Natural killer cell (primary cell): ENCODE data around the gene TMC1. TPM values are rescaled to one million over a fixed set of nuclear protein-coding genes. Genes with fewer than 3 reads are reported as not detected.

ENCODE experiments used
- ATAC-seq, 3 donors: fragments of 150-1000 bp in 2 of 3; fragments of 200-7000 bp in 1 of 3; cut with Tn5 transposase; 1 replicate in 1 of 3; 2 replicates in 2 of 3; pipeline ENCODE4 v1.10.0; 2021; ENCODE audit warnings: mild to moderate bottlenecking in 2 of 3, moderate library complexity in 2 of 3
- DNase-seq, 2 donors: peaks; one replicate each; pipeline versions ENCODE4 v3.0.0 to v3.0.0-alpha.2; 2013 to 2021; ENCODE audit warnings: mixed read lengths in 1 of 2
- H3K27ac ChIP-seq: one replicate; pipeline ENCODE4 v1.5.1; 2013; ENCODE audit warnings: mild to moderate bottlenecking, low read length
- H3K27me3 ChIP-seq: one replicate; pipeline ENCODE4 v1.6.1; 2013; ENCODE audit warnings: low read length; ENCODE audit not compliant: control insufficient read depth, insufficient read depth
- H3K36me3 ChIP-seq: one replicate; pipeline ENCODE4 v1.6.1; 2013; ENCODE audit warnings: low read length; ENCODE audit not compliant: control insufficient read depth, insufficient read depth
- H3K4me1 ChIP-seq: one replicate; pipeline ENCODE4 v1.6.1; 2013; ENCODE audit warnings: low read length; ENCODE audit not compliant: control insufficient read depth, insufficient read depth
- H3K4me3 ChIP-seq: one replicate; pipeline ENCODE4 v1.5.1; 2013; ENCODE audit warnings: low read length
- H3K9me3 ChIP-seq: one replicate; pipeline ENCODE4 v1.6.1; 2013; ENCODE audit warnings: low read length; ENCODE audit not compliant: control insufficient read depth, insufficient read depth
- H3K27ac Mint-ChIP-seq, 2 donors: one replicate each; pipeline ENCODE4 v1.8.0; 2022; ENCODE audit warnings: mild to moderate bottlenecking in 2 of 2, mixed read lengths in 2 of 2, moderate library complexity in 1 of 2
- H3K27me3 Mint-ChIP-seq, 2 donors: one replicate each; pipeline ENCODE4 v1.8.0; 2022; ENCODE audit warnings: low read depth in 2 of 2, mixed read lengths in 2 of 2
- H3K36me3 Mint-ChIP-seq: one replicate; pipeline ENCODE4 v1.8.0; 2022; ENCODE audit warnings: mixed read lengths
- H3K4me1 Mint-ChIP-seq, 2 donors: one replicate each; pipeline ENCODE4 v1.8.0; 2022; ENCODE audit warnings: mixed read lengths in 2 of 2
- H3K4me3 Mint-ChIP-seq: one replicate; pipeline ENCODE4 v1.8.0; 2022; ENCODE audit warnings: mild to moderate bottlenecking, moderate library complexity, mixed read lengths
- H3K9me3 Mint-ChIP-seq, 2 donors: one replicate each; pipeline ENCODE4 v1.8.0; 2022; ENCODE audit warnings: mixed read lengths in 2 of 2
- CTCF ChIP-seq: fragments of 200-600 bp; IDR thresholded peaks from one replicate; pipeline ENCODE4 v1.8.0; 2022; ENCODE audit warnings: antibody characterized with exemption
- WGBS: methylation state at CpG from one replicate; pipeline ENCODE4 v1.1.7; 2013; ENCODE audit warnings: missing lambda C conversion rate; ENCODE audit not compliant: insufficient coverage; 5-methylcytosine and 5-hydroxymethylcytosine counted together
- intact Hi-C: fragments of 100-400 bp; cut with micrococcal nuclease; formaldehyde crosslinking; loops from one replicate; pipeline ENCODE4 v1.14.2; 2022
- total RNA-seq, 4 donors: library from RNA; stranded (reverse); fragments of 120-200 nt in 1 of 4; gene quantifications; one replicate each; pipeline versions ENCODE4 v1.2.3 to v1.2.4, GENCODE V29; 2013 to 2022

TMC1 gene
- total RNA-seq, 3 donors from 2014 or later (not counting 1 experiment from before 2014, with no cell fraction given): not detected

GRCh38 chr9:72524820-72525540 is 3.6 kb downstream of the TMC1 start:
- WGBS: no CpG with 5 or more reads among the region's 9 CpGs
- H3K27ac Mint-ChIP-seq: no peak overlapping the region

GRCh38 chr9:72526901-72527800 is 5.7 kb downstream of the TMC1 start:
- Histone ChIP-seq H3K27ac (peak overlapping the region; percentile 52), H3K4me1 (peaks cover 15% of the 10 kb centered on the region), H3K9me3 (no peaks in the 10 kb centered on the region), H3K36me3 (no peaks in the 10 kb centered on the region), H3K4me3 (peak overlapping the region; percentile 21), H3K27me3 (no peaks in the 10 kb centered on the region)
- no peaks in the 10 kb centered on the region for H3K9me3 Mint-ChIP-seq
- TF ChIP-seq CTCF: no peak
- no peaks in the 10 kb centered on the region for H3K36me3 Mint-ChIP-seq
- peaks cover 8 to 13% of the 10 kb centered on the region in 2 donors for H3K27me3 Mint-ChIP-seq
- intact Hi-C loops: no loop called here
- peak overlapping the region in 1 of 2 donors; percentile 87 for H3K27ac Mint-ChIP-seq
- ATAC-seq: peak; percentile 63 to 83 (median 80)
- H3K4me3 Mint-ChIP-seq: peak overlapping the region; percentile 67
- 32% methylated on average over 19 of the region's 19 CpGs for WGBS
- H3K4me1 Mint-ChIP-seq: peaks cover 10 to 11% of the 10 kb centered on the region in 2 donors
- peak; percentile 15 to 86 for DNase-seq

More at GRCh38 chr9:72524820-72525540, 3.6 kb downstream of the TMC1 start:
- intact Hi-C loops: no loop called here
- no peaks in the 10 kb centered on the region for H3K9me3 Mint-ChIP-seq
- H3K4me1 Mint-ChIP-seq: peaks cover 10 to 11% of the 10 kb centered on the region in 2 donors
- no peak for TF ChIP-seq CTCF
- peak in 1 of 2 donors; percentile 60 for DNase-seq
- H3K4me1 ChIP-seq: peaks cover 15% of the 10 kb centered on the region
- H3K4me3 Mint-ChIP-seq: no peak overlapping the region
- H3K36me3 Mint-ChIP-seq: no peaks in the 10 kb centered on the region
- no peaks in the 10 kb centered on the region for H3K36me3 ChIP-seq
- no peak overlapping the region for H3K4me3 ChIP-seq
- H3K27me3 ChIP-seq: no peaks in the 10 kb centered on the region
- ATAC-seq: peak in 2 of 3 donors; percentile 23 to 29
- H3K27ac ChIP-seq: no peak overlapping the region
- peaks cover 8 to 13% of the 10 kb centered on the region in 2 donors for H3K27me3 Mint-ChIP-seq
- H3K9me3 ChIP-seq: no peaks in the 10 kb centered on the region

GRCh38 chr9:72527801-72528195 is 6.4 kb downstream of the TMC1 start:
- WGBS: 19% methylated on average over 2 of the region's 5 CpGs
- Mint-ChIP-seq H3K36me3 (no peaks in the 10 kb centered on the region), H3K4me3 (peak overlapping the region; percentile 67), H3K27ac (peak overlapping the region in 1 of 2 donors; percentile 87), H3K9me3 (no peaks in the 10 kb centered on the region), H3K27me3 (peaks cover 8 to 13% of the 10 kb centered on the region in 2 donors), H3K4me1 (peaks cover 10 to 11% of the 10 kb centered on the region in 2 donors)
- peak overlapping the region; percentile 21 for H3K4me3 ChIP-seq
- no peak for ATAC-seq
- H3K9me3 ChIP-seq: no peaks in the 10 kb centered on the region
- no peaks in the 10 kb centered on the region for H3K36me3 ChIP-seq
- intact Hi-C loops: no loop called here
- peaks cover 15% of the 10 kb centered on the region for H3K4me1 ChIP-seq
- no peaks in the 10 kb centered on the region for H3K27me3 ChIP-seq
- H3K27ac ChIP-seq: peak overlapping the region; percentile 52
- DNase-seq: peak in 1 of 2 donors; percentile 18
- no peak for TF ChIP-seq CTCF
